Endothelial cell (in vitro differentiated cells): ENCODE data around the gene RPL21. TPM values are rescaled to one million over a fixed set of nuclear protein-coding genes. Genes with fewer than 3 reads are reported as not detected.

Experiments used
- DNase-seq: peaks from one replicate; pipeline ENCODE4 v3.0.0; 2021; ENCODE audit warnings: low spot score
- H3K27ac Mint-ChIP-seq: one replicate; pipeline ENCODE4 v1.8.0; 2021; ENCODE audit warnings: mixed read lengths, inconsistent platforms; ENCODE audit not compliant: unreplicated experiment
- H3K27me3 Mint-ChIP-seq: one replicate; pipeline ENCODE4 v1.8.0; 2021; ENCODE audit warnings: mild to moderate bottlenecking, moderate library complexity, mixed read lengths, inconsistent platforms; ENCODE audit not compliant: unreplicated experiment
- H3K36me3 Mint-ChIP-seq: one replicate; pipeline ENCODE4 v1.8.0; 2021; ENCODE audit warnings: mild to moderate bottlenecking, low read depth, mixed read lengths, inconsistent platforms; ENCODE audit not compliant: unreplicated experiment
- H3K4me1 Mint-ChIP-seq: one replicate; pipeline ENCODE4 v1.8.0; 2021; ENCODE audit warnings: mild to moderate bottlenecking, mixed read lengths, inconsistent platforms; ENCODE audit not compliant: unreplicated experiment
- H3K4me3 Mint-ChIP-seq: one replicate; pipeline ENCODE4 v1.8.0; 2021; ENCODE audit warnings: mild to moderate bottlenecking, mixed read lengths, inconsistent platforms; ENCODE audit not compliant: unreplicated experiment
- H3K9me3 Mint-ChIP-seq: one replicate; pipeline ENCODE4 v1.8.0; 2021; ENCODE audit warnings: mixed read lengths, inconsistent platforms; ENCODE audit not compliant: unreplicated experiment
- total RNA-seq: library from RNA; stranded (reverse); fragmentation: NEBNext Ultra II Directional; extraction: Animal tissue kit (Norgen Biotek cat#: 25700); gene quantifications from one replicate; pipeline ENCODE4 v1.2.1, GENCODE V29; 2021; ENCODE audit not compliant: unreplicated experiment
- TF ChIP-seq, protein P1 (sequence below): fragments of 200-600 bp; sonication (generic); IDR thresholded peaks from one replicate; pipeline ENCODE4 v1.5.0; 2021; ENCODE audit warnings: antibody characterized with exemption; ENCODE audit not compliant: unreplicated experiment

RPL21 gene
- total RNA-seq, 1 donor from 2014 or later: 910 TPM

DNA sequence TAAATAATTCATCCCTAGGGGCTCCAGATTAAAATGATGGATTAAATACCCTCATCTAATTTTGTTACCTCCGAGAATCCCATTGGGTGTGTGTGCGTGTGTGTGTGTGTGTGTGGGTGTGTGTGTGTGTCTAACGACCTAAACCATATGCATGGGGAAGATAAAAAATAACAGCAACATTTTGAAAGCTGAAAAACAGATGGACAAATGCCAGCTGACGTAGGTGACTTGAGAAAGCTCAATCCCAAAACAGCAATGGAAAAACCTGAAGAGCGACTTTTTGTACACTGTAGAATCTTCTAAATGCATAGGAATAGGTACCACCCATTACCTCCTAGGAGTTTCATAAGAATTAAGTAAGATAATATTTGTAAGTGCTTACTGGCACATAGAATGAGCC lies 8.7 kb upstream of the RPL21 start:
- Mint-ChIP-seq H3K27ac (no peak overlapping the region), H3K4me3 (no peak overlapping the region), H3K9me3 (no peaks in the 10 kb centered on the region), H3K36me3 (no peaks in the 10 kb centered on the region), H3K4me1 (no peaks in the 10 kb centered on the region), H3K27me3 (no peaks in the 10 kb centered on the region)
- TF ChIP-seq, protein P1, sequence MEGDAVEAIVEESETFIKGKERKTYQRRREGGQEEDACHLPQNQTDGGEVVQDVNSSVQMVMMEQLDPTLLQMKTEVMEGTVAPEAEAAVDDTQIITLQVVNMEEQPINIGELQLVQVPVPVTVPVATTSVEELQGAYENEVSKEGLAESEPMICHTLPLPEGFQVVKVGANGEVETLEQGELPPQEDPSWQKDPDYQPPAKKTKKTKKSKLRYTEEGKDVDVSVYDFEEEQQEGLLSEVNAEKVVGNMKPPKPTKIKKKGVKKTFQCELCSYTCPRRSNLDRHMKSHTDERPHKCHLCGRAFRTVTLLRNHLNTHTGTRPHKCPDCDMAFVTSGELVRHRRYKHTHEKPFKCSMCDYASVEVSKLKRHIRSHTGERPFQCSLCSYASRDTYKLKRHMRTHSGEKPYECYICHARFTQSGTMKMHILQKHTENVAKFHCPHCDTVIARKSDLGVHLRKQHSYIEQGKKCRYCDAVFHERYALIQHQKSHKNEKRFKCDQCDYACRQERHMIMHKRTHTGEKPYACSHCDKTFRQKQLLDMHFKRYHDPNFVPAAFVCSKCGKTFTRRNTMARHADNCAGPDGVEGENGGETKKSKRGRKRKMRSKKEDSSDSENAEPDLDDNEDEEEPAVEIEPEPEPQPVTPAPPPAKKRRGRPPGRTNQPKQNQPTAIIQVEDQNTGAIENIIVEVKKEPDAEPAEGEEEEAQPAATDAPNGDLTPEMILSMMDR: no peak
- no peak for DNase-seq

DNA sequence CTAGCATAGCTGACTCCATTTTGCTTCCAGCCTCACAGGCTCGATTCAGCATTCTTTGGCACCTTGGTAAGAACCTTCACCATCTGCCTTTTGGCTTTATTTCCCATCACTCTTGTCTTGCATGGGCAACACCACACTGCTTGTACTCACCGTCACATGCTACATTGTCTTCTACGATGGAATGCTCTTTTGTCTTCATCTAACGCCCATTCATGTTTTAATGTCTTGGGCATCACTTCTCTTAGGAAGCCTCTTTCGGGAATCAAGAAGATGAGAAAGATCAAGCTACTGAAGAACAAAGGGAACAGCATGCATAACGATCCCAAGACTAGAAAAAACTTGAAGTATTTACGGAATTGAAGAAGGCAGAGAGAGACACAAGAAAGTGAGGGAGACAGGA lies 5.7 kb upstream of the RPL21 start:
- Mint-ChIP-seq H3K27me3 (no peaks in the 10 kb centered on the region), H3K4me3 (no peak overlapping the region), H3K27ac (no peak overlapping the region), H3K4me1 (peaks cover 2% of the 10 kb centered on the region), H3K9me3 (no peaks in the 10 kb centered on the region), H3K36me3 (no peaks in the 10 kb centered on the region)
- TF ChIP-seq, protein P1: no peak
- DNase-seq: no peak

GRCh38 chr13:27250833-27251165 lies 559 bp upstream of the RPL21 start:
- H3K27ac Mint-ChIP-seq: peak overlapping the region; percentile 98
- peaks cover 3% of the 10 kb centered on the region for H3K27me3 Mint-ChIP-seq
- H3K4me3 Mint-ChIP-seq: peak overlapping the region; percentile 98
- peaks cover 10% of the 10 kb centered on the region for H3K36me3 Mint-ChIP-seq
- TF ChIP-seq, protein P1: no peak
- no peaks in the 10 kb centered on the region for H3K9me3 Mint-ChIP-seq
- H3K4me1 Mint-ChIP-seq: peaks cover 24% of the 10 kb centered on the region
- no peak for DNase-seq

GRCh38 chr13:27252467-27252866 lies 1.1 kb downstream of the RPL21 start:
- Mint-ChIP-seq H3K27ac (peak overlapping the region; percentile 98), H3K36me3 (peaks cover 10% of the 10 kb centered on the region), H3K4me3 (peak overlapping the region; percentile 98), H3K4me1 (peaks cover 24% of the 10 kb centered on the region), H3K27me3 (peaks cover 3% of the 10 kb centered on the region), H3K9me3 (no peaks in the 10 kb centered on the region)
- DNase-seq: no peak
- TF ChIP-seq, protein P1: no peak

GRCh38 chr13:27257233-27257568 lies 5.8 kb downstream of the RPL21 start:
- H3K4me1 Mint-ChIP-seq: peaks cover 22% of the 10 kb centered on the region
- H3K4me3 Mint-ChIP-seq: no peak overlapping the region
- no peak for DNase-seq
- H3K27me3 Mint-ChIP-seq: no peaks in the 10 kb centered on the region
- TF ChIP-seq, protein P1: no peak
- peaks cover 16% of the 10 kb centered on the region for H3K36me3 Mint-ChIP-seq
- H3K9me3 Mint-ChIP-seq: no peaks in the 10 kb centered on the region
- H3K27ac Mint-ChIP-seq: no peak overlapping the region
